NCI-H460 (cell line): ENCODE measurements around the gene ZNF280C. TPM values are rescaled to one million over a fixed set of nuclear protein-coding genes. Genes with fewer than 3 reads are reported as not detected.

ENCODE experiments used
- DNase-seq: peaks from one replicate; pipeline ENCODE4 v3.0.0-alpha.2; 2016; ENCODE audit warnings: low read depth; ENCODE audit errors: extremely low read depth
- small RNA-seq, 2 experiments: library from RNA; depleted of rRNA; stranded (forward); fragments of <200 nt; gene quantifications; one replicate each; pipeline ENCODE3, GENCODE V24; 2014
- total RNA-seq: library from RNA; depleted of rRNA; stranded (reverse); fragments of >200 nt; shearing (Covaris generic); gene quantifications from 2 replicates; pipeline ENCODE4 v1.2.3, GENCODE V29; 2014; rRNA removed

Gene ZNF280C
- total RNA-seq, 1 experiment from 2014 or later = 34.2 TPM

DNA sequence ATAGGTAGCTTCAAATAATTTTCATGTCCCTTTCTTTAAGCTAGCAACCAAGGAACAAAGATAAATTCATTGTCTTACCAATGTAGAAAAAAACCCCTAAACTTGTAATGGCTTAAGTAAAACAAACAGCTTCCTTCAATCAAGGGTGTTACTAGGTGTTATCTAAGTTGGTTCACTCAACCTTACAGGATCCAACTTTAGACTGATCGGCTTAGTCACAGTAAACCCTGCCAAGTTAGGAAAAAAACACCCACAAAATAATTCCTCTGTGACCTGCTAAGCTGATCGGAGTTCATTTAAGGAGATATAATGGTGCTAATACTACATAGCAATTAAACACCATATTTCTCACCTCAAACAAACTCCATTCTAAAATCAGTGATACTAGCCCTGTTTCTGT lies 113.1 kb downstream of the ZNF280C start:
- no peak for DNase-seq

Small RNAs within 50 kb of the gene (small RNA-seq; reads per million reads assigned to genes)
- 0 reads per million in 2 experiments for gene RNU6-1130P

Other genes starting within 250 kb of the ZNF280C start
- gene ELF4, start 158.4 kb downstream of the ZNF280C start, total RNA-seq = 9.6 and 10.5 TPM in 2 replicates
- 36.3 and 45.7 TPM in 2 replicates for gene AIFM1, start 103.1 kb downstream of the ZNF280C start, total RNA-seq
- not detected in 2 replicates for gene RAB33A, start 96.9 kb downstream of the ZNF280C start, total RNA-seq
- 15.8 and 19.0 TPM in 2 replicates for gene SLC25A14, start 71.0 kb upstream of the ZNF280C start, total RNA-seq
- not detected in 2 replicates for gene GPR119, start 116.8 kb upstream of the ZNF280C start, total RNA-seq
- 42.7 and 46.8 TPM in 2 replicates for gene RBMX2, start 133.1 kb upstream of the ZNF280C start, total RNA-seq